Measurements from ENCODE around the gene SCUBE1. TPM values are rescaled to one million over a fixed set of nuclear protein-coding genes. Genes with fewer than 3 reads are reported as not detected.

SCUBE1 gene
- total and polyA plus RNA-seq, 11 donors, result 0.04 to 0.40 (median 0.24) TPM; not detected in 1

GRCh38 chr22:43159484-43160178, 183.5 kb downstream of the SCUBE1 start:
- WGBS, 4 donors, result 62 to 67% (median 64%) methylated on average over 11 to 18 of the region's 18 CpGs
- Histone ChIP-seq H3K36me3 (peaks cover 0 to 52% (median 15%) of the 10 kb centered on the region in 9 donors), H3K27ac (no peak overlapping the region), H3K27me3 (no peaks in the 10 kb centered on the region), H3K4me3 (no peak overlapping the region), H3K9me3 (no peaks in the 10 kb centered on the region), H3K4me1 (peaks cover 0 to 46% (median 19%) of the 10 kb centered on the region in 12 donors)
- no peak for TF ChIP-seq POLR2A (IDR thresholded peaks at IDR 0.05)
- peak in 5 of 12 donors; percentile 5 to 27 (median 23) for TF ChIP-seq CTCF (IDR thresholded peaks at IDR 0.05)
- ATAC-seq (peak in 1 of 4 donors; percentile 3), DNase-seq (no peak)
- intact Hi-C loops (cut with DNase I), result no loop called here

GRCh38 chr22:43158778-43159483, 184.2 kb downstream of the SCUBE1 start:
- ATAC-seq, result peak in 1 of 4 donors; percentile 2
- TF ChIP-seq CTCF (IDR thresholded peaks at IDR 0.05) (no peak), POLR2A (IDR thresholded peaks at IDR 0.05) (no peak)
- DNase-seq, result no peak
- no peaks in the 10 kb centered on the region for H3K9me3 ChIP-seq
- H3K4me3 ChIP-seq, result no peak overlapping the region
- no peak overlapping the region for H3K27ac ChIP-seq
- peaks cover 0 to 52% (median 15%) of the 10 kb centered on the region in 9 donors for H3K36me3 ChIP-seq
- no peaks in the 10 kb centered on the region for H3K27me3 ChIP-seq
- intact Hi-C loops (cut with DNase I), result no loop called here
- 84 to 92% (median 88%) methylated on average over 8 to 24 of the region's 24 CpGs for WGBS, 4 donors
- H3K4me1 ChIP-seq, result peaks cover 0 to 45% (median 15%) of the 10 kb centered on the region in 12 donors

- Histone ChIP-seq H3K4me1 (peaks cover 0 to 42% (median 11%) of the 10 kb centered on the region in 12 donors), H3K27ac (no peak overlapping the region), H3K9me3 (no peaks in the 10 kb centered on the region), H3K27me3 (no peaks in the 10 kb centered on the region), H3K4me3 (no peak overlapping the region), H3K36me3 (peaks cover 0 to 48% (median 14%) of the 10 kb centered on the region in 9 donors)
- TF ChIP-seq POLR2A (IDR thresholded peaks at IDR 0.05), result no peak
- TF ChIP-seq CTCF (IDR thresholded peaks at IDR 0.05), result no peak
- DNase-seq (no peak), ATAC-seq (peak in 1 of 4 donors; percentile 2)
- 76 to 83% (median 81%) methylated on average over 9 of the region's 9 CpGs for WGBS, 4 donors
- intact Hi-C loops (cut with DNase I), result no loop called here
These were observed 185.2 kb downstream of the SCUBE1 start for GRCh38 chr22:43157874-43158546.

GRCh38 chr22:43156413-43156812, 186.8 kb downstream of the SCUBE1 start:
- WGBS, 4 donors, result 79 to 86% (median 83%) methylated on average over 11 to 12 of the region's 12 CpGs
- no peak for ATAC-seq
- H3K36me3 ChIP-seq, result peaks cover 0 to 32% (median 6%) of the 10 kb centered on the region in 9 donors
- H3K4me3 ChIP-seq, result no peak overlapping the region
- H3K9me3 ChIP-seq, result no peaks in the 10 kb centered on the region
- DNase-seq, result no peak
- no peak overlapping the region for H3K27ac ChIP-seq
- no peaks in the 10 kb centered on the region for H3K27me3 ChIP-seq
- H3K4me1 ChIP-seq, result peaks cover 0 to 53% (median 24%) of the 10 kb centered on the region in 12 donors
- TF ChIP-seq POLR2A (IDR thresholded peaks at IDR 0.05) (no peak), CTCF (IDR thresholded peaks at IDR 0.05) (no peak)
- intact Hi-C loops (cut with DNase I), result no loop called here
